ENCODE results near the gene ZNF385B.

ZNF385B gene

DNA sequence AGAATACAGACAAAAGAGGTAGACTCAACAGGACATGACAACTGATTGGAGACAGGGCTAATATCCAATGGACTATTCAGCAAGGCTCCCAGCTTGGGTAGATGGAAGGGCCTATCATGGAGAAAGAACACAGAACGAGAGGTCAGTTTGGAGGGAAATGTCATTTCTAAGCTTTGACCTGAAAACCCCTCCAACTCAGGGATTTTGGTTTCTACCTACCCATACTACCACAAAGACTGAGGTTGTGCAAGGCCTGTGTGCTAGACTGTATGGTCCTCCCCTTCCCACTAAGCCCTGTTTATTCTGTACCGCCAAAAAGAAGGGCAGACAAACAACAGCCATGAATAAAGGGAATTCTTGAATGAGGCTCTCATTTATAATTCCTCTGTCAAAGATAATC, 288.9 kb downstream of the ZNF385B start:
- Histone ChIP-seq H3K4me1 (ENCODE audit: insufficient read depth, poor library complexity, severe bottlenecking) (peaks cover 11% of the 10 kb centered on the region), H3K4me3 (ENCODE audit: severe bottlenecking) (no peak overlapping the region), H3K9me3 (ENCODE audit: severe bottlenecking) (no peaks in the 10 kb centered on the region), H3K27me3 (ENCODE audit: insufficient read depth, poor library complexity, severe bottlenecking) (no peaks in the 10 kb centered on the region), H3K27ac (ENCODE audit: poor library complexity, severe bottlenecking) (no peak overlapping the region), H3K36me3 (ENCODE audit: low read depth) (no peaks in the 10 kb centered on the region)
- DNase-seq (ENCODE audit: low spot score) (no peak), ATAC-seq (ENCODE audit: low read depth) (no peak)
- TF ChIP-seq CTCF (IDR thresholded peaks at IDR 0.05; ENCODE audit: poor library complexity, severe bottlenecking): no peak

DNA sequence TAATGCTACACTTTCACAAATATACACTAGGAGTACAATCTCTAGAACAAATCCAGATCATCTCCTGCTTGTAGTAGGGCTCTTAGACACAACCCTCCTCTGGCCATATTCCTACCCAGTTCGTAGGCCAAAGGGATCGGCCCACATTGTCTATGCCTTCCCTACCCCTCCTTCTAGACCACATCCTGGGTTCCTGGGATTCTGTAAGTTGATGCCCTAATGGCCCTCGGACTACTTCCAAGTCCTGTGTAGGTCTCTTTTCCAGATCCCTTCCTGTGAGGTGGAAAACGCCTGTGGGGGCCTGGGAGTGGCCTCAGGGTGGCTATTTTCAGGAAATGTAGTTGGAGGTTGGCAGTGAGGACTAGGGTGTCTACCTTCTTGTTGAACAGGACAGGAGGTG, 289.7 kb downstream of the ZNF385B start:
- Histone ChIP-seq H3K27ac (ENCODE audit: poor library complexity, severe bottlenecking) (no peak overlapping the region), H3K4me1 (ENCODE audit: insufficient read depth, poor library complexity, severe bottlenecking) (peaks cover 11% of the 10 kb centered on the region), H3K36me3 (ENCODE audit: low read depth) (no peaks in the 10 kb centered on the region), H3K9me3 (ENCODE audit: severe bottlenecking) (no peaks in the 10 kb centered on the region), H3K4me3 (ENCODE audit: severe bottlenecking) (no peak overlapping the region), H3K27me3 (ENCODE audit: insufficient read depth, poor library complexity, severe bottlenecking) (no peaks in the 10 kb centered on the region)
- no peak for TF ChIP-seq CTCF (IDR thresholded peaks at IDR 0.05; ENCODE audit: poor library complexity, severe bottlenecking)
- DNase-seq (ENCODE audit: low spot score) (no peak), ATAC-seq (ENCODE audit: low read depth) (no peak)

- peaks cover 11% of the 10 kb centered on the region for H3K4me1 ChIP-seq (ENCODE audit: insufficient read depth, poor library complexity, severe bottlenecking)
- no peaks in the 10 kb centered on the region for H3K9me3 ChIP-seq (ENCODE audit: severe bottlenecking)
- ATAC-seq (ENCODE audit: low read depth) (no peak), DNase-seq (ENCODE audit: low spot score) (no peak)
- H3K4me3 ChIP-seq (ENCODE audit: severe bottlenecking): no peak overlapping the region
- H3K36me3 ChIP-seq (ENCODE audit: low read depth): no peaks in the 10 kb centered on the region
- H3K27ac ChIP-seq (ENCODE audit: poor library complexity, severe bottlenecking): no peak overlapping the region
- no peaks in the 10 kb centered on the region for H3K27me3 ChIP-seq (ENCODE audit: insufficient read depth, poor library complexity, severe bottlenecking)
- TF ChIP-seq CTCF (IDR thresholded peaks at IDR 0.05; ENCODE audit: poor library complexity, severe bottlenecking): no peak
Measured at GRCh38 chr2:179571252-179571651, 290.2 kb downstream of the ZNF385B start.

- peak overlapping the region; percentile 27 for H3K27ac ChIP-seq (ENCODE audit: poor library complexity, severe bottlenecking)
- ATAC-seq (ENCODE audit: low read depth) (peak; percentile 95), DNase-seq (ENCODE audit: low spot score) (no peak)
- no peaks in the 10 kb centered on the region for H3K9me3 ChIP-seq (ENCODE audit: severe bottlenecking)
- no peak overlapping the region for H3K4me3 ChIP-seq (ENCODE audit: severe bottlenecking)
- no peak for TF ChIP-seq CTCF (IDR thresholded peaks at IDR 0.05; ENCODE audit: poor library complexity, severe bottlenecking)
- H3K4me1 ChIP-seq (ENCODE audit: insufficient read depth, poor library complexity, severe bottlenecking): peaks cover 11% of the 10 kb centered on the region
- no peaks in the 10 kb centered on the region for H3K27me3 ChIP-seq (ENCODE audit: insufficient read depth, poor library complexity, severe bottlenecking)
- no peaks in the 10 kb centered on the region for H3K36me3 ChIP-seq (ENCODE audit: low read depth)
Measured at GRCh38 chr2:179569831-179570233, 291.6 kb downstream of the ZNF385B start.

GRCh38 chr2:179565807-179566206, 295.6 kb downstream of the ZNF385B start:
- Histone ChIP-seq H3K27ac (ENCODE audit: poor library complexity, severe bottlenecking) (no peak overlapping the region), H3K4me1 (ENCODE audit: insufficient read depth, poor library complexity, severe bottlenecking) (peaks cover 11% of the 10 kb centered on the region), H3K9me3 (ENCODE audit: severe bottlenecking) (no peaks in the 10 kb centered on the region), H3K36me3 (ENCODE audit: low read depth) (no peaks in the 10 kb centered on the region), H3K27me3 (ENCODE audit: insufficient read depth, poor library complexity, severe bottlenecking) (no peaks in the 10 kb centered on the region), H3K4me3 (ENCODE audit: severe bottlenecking) (no peak overlapping the region)
- TF ChIP-seq CTCF (IDR thresholded peaks at IDR 0.05; ENCODE audit: poor library complexity, severe bottlenecking): no peak
- ATAC-seq (ENCODE audit: low read depth) (no peak), DNase-seq (ENCODE audit: low spot score) (no peak)
